OCI-LY1 (cell line): Measurements from ENCODE around the gene PRKG1.

Source experiments
- H2AFZ ChIP-seq: fragments of 200-600 bp; sonication (generic), shearing (Covaris generic); 2 replicates; pipeline ENCODE4 v1.6.0; 2014; ENCODE audit warnings: antibody characterized with exemption, mild to moderate bottlenecking, low read length
- H3F3A ChIP-seq: fragments of 200-600 bp; sonication (generic), shearing (Covaris generic); 2 replicates; pipeline ENCODE4 v1.6.0; 2014; ENCODE audit warnings: mild to moderate bottlenecking, antibody characterized with exemption, low read length, moderate library complexity; ENCODE audit not compliant: insufficient read depth
- H3K27ac ChIP-seq: fragments of 200-600 bp; sonication (generic); 2 replicates; pipeline ENCODE4 v1.5.1; 2014; ENCODE audit warnings: low read length, mixed run types, mild to moderate bottlenecking, low read depth; ENCODE audit not compliant: poor library complexity, severe bottlenecking
- H3K27me3 ChIP-seq: fragments of 200-600 bp; sonication (generic); 2 replicates; pipeline ENCODE4 v1.6.0; 2014; ENCODE audit warnings: antibody characterized with exemption, mild to moderate bottlenecking, low read length, moderate library complexity; ENCODE audit not compliant: insufficient read depth
- H3K36me3 ChIP-seq: fragments of 200-600 bp; sonication (generic); 2 replicates; pipeline ENCODE4 v1.6.1; 2014; ENCODE audit warnings: mild to moderate bottlenecking, antibody characterized with exemption, low read length, moderate library complexity, mixed read lengths; ENCODE audit not compliant: insufficient read depth
- H3K4me1 ChIP-seq: fragments of 200-600 bp; sonication (generic); 2 replicates; pipeline ENCODE4 v1.5.1; 2014; ENCODE audit warnings: mild to moderate bottlenecking, low read length, moderate library complexity; ENCODE audit not compliant: insufficient read depth, severe bottlenecking
- H3K4me2 ChIP-seq: fragments of 200-600 bp; sonication (generic), shearing (Covaris generic); 2 replicates; pipeline ENCODE4 v1.6.1; 2014; ENCODE audit warnings: low read length
- H3K4me3 ChIP-seq: fragments of 200-600 bp; sonication (generic); 2 replicates; pipeline ENCODE4 v1.5.1; 2014; ENCODE audit warnings: low read length, low read depth, mild to moderate bottlenecking, mixed read lengths; ENCODE audit not compliant: poor library complexity, severe bottlenecking
- H3K79me2 ChIP-seq: fragments of 200-600 bp; shearing (Covaris generic); 2 replicates; pipeline ENCODE4 v1.6.1; 2016; ENCODE audit warnings: mixed run types, low read length, mixed read lengths; ENCODE audit not compliant: insufficient read depth
- H3K9ac ChIP-seq: fragments of 200-600 bp; sonication (generic), shearing (Covaris generic); 2 replicates; pipeline ENCODE4 v1.6.1; 2014; ENCODE audit warnings: mild to moderate bottlenecking, low read length, mixed read lengths
- H3K9me2 ChIP-seq: fragments of 200-600 bp; sonication (generic), shearing (Covaris generic); 2 replicates; pipeline ENCODE4 v1.6.1; 2014; ENCODE audit warnings: low read depth, mild to moderate bottlenecking, low read length, mixed read lengths
- H3K9me3 ChIP-seq: fragments of 200-600 bp; shearing (Covaris generic); 2 replicates; pipeline ENCODE4 v1.6.1; 2014; ENCODE audit warnings: low read length, mixed read lengths
- H4K20me1 ChIP-seq: fragments of 200-600 bp; sonication (generic), shearing (Covaris generic); 2 replicates; pipeline ENCODE4 v1.6.0; 2016; ENCODE audit warnings: mild to moderate bottlenecking, low read length; ENCODE audit not compliant: insufficient read depth
- CTCF ChIP-seq: fragments of 200-600 bp; sonication (generic), shearing (Covaris generic); IDR thresholded peaks from 2 replicates; pipeline ENCODE4 v1.5.1; 2017; ENCODE audit warnings: mild to moderate bottlenecking, antibody characterized with exemption, low read length, moderate library complexity, mixed read lengths
- EZH2 ChIP-seq: fragments of 200-600 bp; sonication (generic), shearing (Covaris generic); IDR thresholded peaks from 2 replicates; pipeline ENCODE4 v1.8.0; 2017; ENCODE audit warnings: borderline replicate concordance, mixed run types, mild to moderate bottlenecking, antibody characterized with exemption, low read length, moderate library complexity, mixed read lengths

Gene PRKG1

GRCh38 chr10:52297747-52298146 lies 1223.5 kb downstream of the PRKG1 start:
- H2AFZ ChIP-seq = no peak overlapping the region
- TF ChIP-seq EZH2 = no peak
- no peak for TF ChIP-seq CTCF
- no peak overlapping the region for H3K27ac ChIP-seq
- H3K79me2 ChIP-seq = no peaks in the 10 kb centered on the region
- H3K9me2 ChIP-seq = no peaks in the 10 kb centered on the region
- H3F3A ChIP-seq = no peaks in the 10 kb centered on the region
- H3K4me2 ChIP-seq = no peak overlapping the region
- no peaks in the 10 kb centered on the region for H4K20me1 ChIP-seq
- no peak overlapping the region for H3K4me3 ChIP-seq
- H3K36me3 ChIP-seq = no peaks in the 10 kb centered on the region
- H3K4me1 ChIP-seq = no peaks in the 10 kb centered on the region
- no peak overlapping the region for H3K9ac ChIP-seq
- no peaks in the 10 kb centered on the region for H3K27me3 ChIP-seq
- no peaks in the 10 kb centered on the region for H3K9me3 ChIP-seq

- no peak for TF ChIP-seq CTCF
- TF ChIP-seq EZH2 = no peak
These were observed 1226.5 kb downstream of the PRKG1 start for GRCh38 chr10:52300599-52301277.

GRCh38 chr10:52308251-52309031 lies 1234.2 kb downstream of the PRKG1 start:
- Histone ChIP-seq H3F3A (no peaks in the 10 kb centered on the region), H3K4me2 (no peak overlapping the region), H3K9ac (no peak overlapping the region), H3K36me3 (no peaks in the 10 kb centered on the region), H3K27ac (no peak overlapping the region), H3K27me3 (no peaks in the 10 kb centered on the region; the same call in 1 of the 2 replicates), H3K9me3 (no peaks in the 10 kb centered on the region), H3K4me3 (no peak overlapping the region), H3K9me2 (no peaks in the 10 kb centered on the region), H3K79me2 (no peaks in the 10 kb centered on the region), H4K20me1 (no peaks in the 10 kb centered on the region), H3K4me1 (no peaks in the 10 kb centered on the region), H2AFZ (no peak overlapping the region)
- peak; percentile 46 for TF ChIP-seq CTCF
- TF ChIP-seq EZH2 = no peak

More at GRCh38 chr10:52300599-52301277, 1226.5 kb downstream of the PRKG1 start:
- no peaks in the 10 kb centered on the region for H3K27me3 ChIP-seq
- H4K20me1 ChIP-seq = no peaks in the 10 kb centered on the region
- H3K79me2 ChIP-seq = no peaks in the 10 kb centered on the region
- no peaks in the 10 kb centered on the region for H3F3A ChIP-seq
- no peak overlapping the region for H3K4me3 ChIP-seq
- H2AFZ ChIP-seq = no peak overlapping the region
- H3K27ac ChIP-seq = no peak overlapping the region
- no peak overlapping the region for H3K9ac ChIP-seq
- H3K9me2 ChIP-seq = no peaks in the 10 kb centered on the region
- H3K36me3 ChIP-seq = no peaks in the 10 kb centered on the region
- H3K9me3 ChIP-seq = no peaks in the 10 kb centered on the region
- H3K4me1 ChIP-seq = no peaks in the 10 kb centered on the region
- H3K4me2 ChIP-seq = no peak overlapping the region
